GM18505 (cell line): ENCODE results near the gene TUBA4A.

Experiments
- ATAC-seq: cut with Tn5 transposase; IDR thresholded peaks from one replicate; pipeline ENCODE4 v1.9.1; 2021; ENCODE audit not compliant: unreplicated experiment
- POLR2A ChIP-seq: IDR thresholded peaks from 4 replicates; pipeline ENCODE4 v1.6.1; 2011; ENCODE audit warnings: borderline replicate concordance; ENCODE audit not compliant: insufficient read depth, insufficient read length; ENCODE audit errors: extremely low read depth

The TUBA4A gene

GRCh38 chr2:219225350-219225749, 28.4 kb downstream of the TUBA4A start:
- no peak for ATAC-seq
- no peak for TF ChIP-seq POLR2A

GRCh38 chr2:219223831-219224610, 29.7 kb downstream of the TUBA4A start:
- TF ChIP-seq POLR2A, result no peak
- no peak for ATAC-seq

GRCh38 chr2:219221957-219222518, 31.7 kb downstream of the TUBA4A start:
- no peak for ATAC-seq
- no peak for TF ChIP-seq POLR2A

DNA sequence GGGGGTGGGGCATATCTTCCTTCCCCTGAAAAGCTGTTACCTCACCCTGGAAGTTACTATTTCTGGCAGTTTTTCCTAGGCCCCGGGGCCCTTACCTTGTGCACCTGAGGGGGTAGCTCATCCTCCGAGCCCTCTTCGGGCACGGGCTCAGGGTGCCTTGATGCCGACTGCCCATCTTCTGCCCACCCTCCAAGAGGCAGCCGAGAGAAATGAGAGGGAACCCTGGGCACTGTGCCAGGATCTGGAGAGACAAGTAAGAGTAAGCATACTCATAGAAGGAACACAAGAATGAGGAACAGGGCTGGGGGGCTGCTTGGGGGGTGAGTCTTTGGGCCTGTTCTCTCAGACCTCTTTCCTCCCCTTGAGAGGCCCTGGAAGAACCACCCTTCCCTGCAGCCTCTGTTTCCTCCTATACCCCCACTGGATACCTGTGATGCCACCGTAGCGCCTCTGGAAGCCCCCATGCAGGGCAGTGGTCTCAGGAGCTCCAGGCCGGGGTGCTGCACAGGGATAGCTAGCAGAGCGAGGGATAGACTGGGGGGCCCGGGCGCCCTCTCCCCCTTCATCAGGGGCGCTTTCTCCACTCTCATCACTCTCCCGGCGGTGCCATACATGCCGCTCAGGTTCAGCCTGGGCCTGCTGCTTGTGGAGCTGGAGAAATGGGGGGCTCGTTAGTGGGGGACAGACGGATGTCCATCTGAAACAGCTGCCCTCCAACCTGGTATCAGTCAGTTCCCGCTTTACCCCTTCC, 32.9 kb downstream of the TUBA4A start:
- no peak for TF ChIP-seq POLR2A
- no peak for ATAC-seq

- ATAC-seq, result no peak
- TF ChIP-seq POLR2A, result no peak
These were observed 33.8 kb downstream of the TUBA4A start for GRCh38 chr2:219219784-219220532.

GRCh38 chr2:219218732-219219701, 34.7 kb downstream of the TUBA4A start, which contains the start of gene ABCB6:
TSS of gene ABCB6 (minus strand) at chr2:219218958. CDS start at chr2:219218673, 285 bp downstream.
- peak; percentile 84 for ATAC-seq
- peak; percentile 72 for TF ChIP-seq POLR2A

GRCh38 chr2:219218217-219218731, 35.4 kb downstream of the TUBA4A start:
- peak; percentile 22 for ATAC-seq
- no peak for TF ChIP-seq POLR2A

DNA sequence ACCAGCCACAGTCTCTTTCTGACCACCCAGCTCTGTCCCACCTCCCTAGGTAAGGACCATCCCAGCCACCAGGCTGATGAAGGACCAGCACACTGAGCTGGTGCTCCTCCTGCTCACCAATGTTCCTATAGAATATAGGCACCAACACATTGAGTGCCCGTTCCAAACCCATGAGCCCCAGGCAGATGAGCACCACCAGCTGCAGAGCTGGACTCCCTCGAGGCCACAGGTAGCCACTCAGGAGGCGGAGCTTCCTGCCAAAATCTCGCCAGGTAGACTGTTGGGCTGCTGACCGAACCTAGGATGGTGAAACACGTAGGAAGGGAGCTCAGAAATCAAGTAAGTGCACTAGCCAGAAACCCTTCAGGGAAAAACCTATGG, 37.2 kb downstream of the TUBA4A start:
- no peak for ATAC-seq

DNA sequence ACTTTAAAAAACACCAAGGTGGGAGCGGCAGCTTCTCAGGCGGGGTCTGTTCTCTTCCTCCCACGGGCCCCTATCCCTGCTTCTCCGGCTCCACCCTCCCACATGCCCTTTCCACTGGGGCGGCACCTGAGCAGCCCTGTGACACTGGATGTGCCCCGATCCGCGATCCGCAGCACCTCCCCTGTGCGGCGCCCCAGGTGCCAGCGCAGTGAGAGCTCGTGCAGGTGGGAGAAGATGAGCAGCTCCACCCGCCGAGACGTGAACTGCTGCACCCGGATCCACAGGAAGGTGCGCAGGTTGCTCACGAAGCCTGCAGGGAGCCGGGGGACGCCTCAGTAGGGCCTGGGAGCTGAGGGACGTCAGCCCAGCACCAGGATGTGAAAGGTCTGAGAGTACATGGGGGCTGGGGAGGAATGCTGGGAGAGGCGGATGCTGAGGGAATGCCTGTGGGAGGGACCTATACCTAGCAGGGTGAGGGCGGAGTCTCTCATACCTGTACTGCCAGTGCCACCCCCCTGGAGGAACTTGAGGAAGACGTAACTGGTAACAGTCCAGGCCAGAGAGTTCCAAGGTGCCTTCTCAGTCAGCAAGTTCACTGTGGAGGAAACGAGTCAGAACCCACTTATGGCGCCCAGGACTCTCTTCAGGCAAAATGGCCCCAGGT, 37.7 kb downstream of the TUBA4A start:
- no peak for ATAC-seq
- TF ChIP-seq POLR2A, result no peak

More for the DNA sequence above, 37.2 kb downstream of the TUBA4A start:
- TF ChIP-seq POLR2A, result no peak

DNA sequence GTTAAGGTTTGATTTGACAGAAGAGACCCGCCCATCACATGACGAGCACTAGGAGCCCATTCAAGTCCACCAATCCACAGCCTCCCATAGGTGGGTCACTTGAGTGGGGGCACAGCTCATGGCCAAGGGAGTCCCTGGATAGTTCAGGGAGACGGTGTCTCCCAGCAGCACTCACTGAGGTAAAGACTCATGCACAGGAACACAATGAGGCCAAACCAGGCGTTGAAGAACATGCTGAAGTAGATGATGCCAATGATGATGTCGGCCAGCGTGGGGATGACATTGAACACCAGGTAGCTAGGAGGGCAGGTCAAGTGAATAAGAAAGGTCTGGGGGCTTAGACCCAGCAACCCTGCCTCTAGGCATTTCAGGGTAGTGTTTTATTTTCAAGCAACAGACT, 38.9 kb downstream of the TUBA4A start:
- ATAC-seq, result no peak
- TF ChIP-seq POLR2A, result no peak

DNA sequence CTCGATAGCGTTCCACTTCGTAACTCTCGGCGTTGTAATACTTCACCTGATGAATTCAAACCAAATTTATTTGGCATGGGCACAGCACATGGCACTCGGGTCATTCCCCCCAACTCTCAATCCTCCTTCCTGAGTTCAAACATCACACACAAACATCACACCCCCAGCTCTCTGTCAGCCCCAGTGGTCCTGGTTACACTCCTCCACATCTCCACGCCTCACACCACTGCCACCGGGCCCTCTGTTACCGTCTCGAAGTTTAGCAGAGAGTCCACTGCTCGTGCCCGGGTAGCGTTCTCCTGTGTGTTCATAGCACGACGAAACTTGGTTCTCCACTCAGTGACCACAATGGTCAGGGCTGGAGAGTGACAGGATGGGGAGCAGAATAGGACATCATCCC, 39.6 kb downstream of the TUBA4A start:
- no peak for ATAC-seq
- TF ChIP-seq POLR2A, result no peak
